ENCODE data around the gene EPB41L3.
"Not testable (repeated sequence)": the region's sequence is repeated elsewhere in the genome, so short reads cannot be mapped to it uniquely, and the experiment has no call there.

Gene EPB41L3

DNA sequence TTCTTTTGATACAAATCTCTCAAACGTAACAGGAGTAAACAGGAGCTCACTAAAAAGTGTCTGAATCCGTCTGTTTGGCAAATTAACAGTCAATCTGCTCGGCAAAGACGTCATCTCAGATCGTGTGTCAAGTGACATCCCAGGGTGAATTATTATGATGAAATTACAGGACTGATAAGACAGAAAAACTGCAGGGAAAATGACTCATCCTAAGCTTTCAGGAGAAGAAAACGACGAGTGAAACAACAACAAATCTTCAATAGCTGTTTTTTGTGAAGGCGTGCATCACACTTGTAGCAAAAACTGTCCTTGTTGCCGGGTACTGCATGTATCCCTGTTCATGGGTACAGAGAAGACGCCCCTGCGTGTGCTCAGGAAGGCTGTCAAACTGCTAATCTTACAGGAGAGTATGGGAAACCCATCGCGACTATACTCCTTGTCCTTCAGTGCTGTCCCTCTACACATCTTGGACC, 24.9 kb downstream of the EPB41L3 start:
- ATAC-seq, result no peak
- Mint-ChIP-seq H3K4me3 (no peak overlapping the region), H3K4me1 (peaks cover 2% of the 10 kb centered on the region), H3K27me3 (peaks cover 2% of the 10 kb centered on the region), H3K9me3 (no peaks in the 10 kb centered on the region), H3K27ac (no peak overlapping the region), H3K36me3 (ENCODE audit: low read depth) (no peaks in the 10 kb centered on the region)
- DNase-seq, result no peak

- DNase-seq (no peak), ATAC-seq (no peak)
- no peak overlapping the region for H3K27ac Mint-ChIP-seq
- peaks cover 2% of the 10 kb centered on the region for H3K27me3 Mint-ChIP-seq
- no peaks in the 10 kb centered on the region for H3K36me3 Mint-ChIP-seq (ENCODE audit: low read depth)
- no peak overlapping the region for H3K4me3 Mint-ChIP-seq
- no peaks in the 10 kb centered on the region for H3K9me3 Mint-ChIP-seq
- peaks cover 2% of the 10 kb centered on the region for H3K4me1 Mint-ChIP-seq
Measured at GRCh38 chr18:5518179-5518770, 25.5 kb downstream of the EPB41L3 start.

DNA sequence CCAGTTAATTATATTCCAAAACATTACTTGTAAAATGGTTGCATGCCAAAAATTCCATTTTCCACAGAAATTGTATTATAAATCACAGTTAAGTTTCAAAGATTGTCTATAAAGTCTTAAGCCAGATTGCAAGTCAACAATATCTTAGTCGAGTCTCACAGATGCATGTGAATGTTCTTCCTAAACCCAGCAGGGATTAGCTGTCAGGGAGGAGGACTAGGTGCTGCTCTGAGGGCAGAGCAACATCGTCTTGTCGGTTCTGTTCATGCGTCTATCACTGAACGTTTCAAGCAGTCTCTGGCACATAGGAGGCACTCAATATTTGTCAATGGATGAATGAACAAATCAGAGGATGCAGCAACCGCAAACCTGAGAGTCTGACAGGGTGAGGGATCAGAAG, 27.0 kb downstream of the EPB41L3 start:
- Mint-ChIP-seq H3K27ac (no peak overlapping the region), H3K4me1 (peaks cover 2% of the 10 kb centered on the region), H3K27me3 (no peaks in the 10 kb centered on the region), H3K9me3 (no peaks in the 10 kb centered on the region), H3K4me3 (no peak overlapping the region), H3K36me3 (ENCODE audit: low read depth) (no peaks in the 10 kb centered on the region)
- DNase-seq (no peak), ATAC-seq (no peak)

- DNase-seq, result no peak
- no peak for ATAC-seq
- H3K27ac Mint-ChIP-seq, result no peak overlapping the region
- no peaks in the 10 kb centered on the region for H3K36me3 Mint-ChIP-seq (ENCODE audit: low read depth)
- no peaks in the 10 kb centered on the region for H3K9me3 Mint-ChIP-seq
- H3K4me3 Mint-ChIP-seq, result no peak overlapping the region
- H3K27me3 Mint-ChIP-seq, result no peaks in the 10 kb centered on the region
- peaks cover 2% of the 10 kb centered on the region for H3K4me1 Mint-ChIP-seq
Measured at GRCh38 chr18:5515011-5515784, 28.6 kb downstream of the EPB41L3 start.

GRCh38 chr18:5513947-5514346, 29.9 kb downstream of the EPB41L3 start:
- Mint-ChIP-seq H3K4me3 (no peak overlapping the region), H3K27ac (no peak overlapping the region), H3K9me3 (no peaks in the 10 kb centered on the region), H3K36me3 (ENCODE audit: low read depth) (no peaks in the 10 kb centered on the region), H3K4me1 (peaks cover 2% of the 10 kb centered on the region), H3K27me3 (no peaks in the 10 kb centered on the region)
- ATAC-seq (no peak), DNase-seq (no peak)

DNA sequence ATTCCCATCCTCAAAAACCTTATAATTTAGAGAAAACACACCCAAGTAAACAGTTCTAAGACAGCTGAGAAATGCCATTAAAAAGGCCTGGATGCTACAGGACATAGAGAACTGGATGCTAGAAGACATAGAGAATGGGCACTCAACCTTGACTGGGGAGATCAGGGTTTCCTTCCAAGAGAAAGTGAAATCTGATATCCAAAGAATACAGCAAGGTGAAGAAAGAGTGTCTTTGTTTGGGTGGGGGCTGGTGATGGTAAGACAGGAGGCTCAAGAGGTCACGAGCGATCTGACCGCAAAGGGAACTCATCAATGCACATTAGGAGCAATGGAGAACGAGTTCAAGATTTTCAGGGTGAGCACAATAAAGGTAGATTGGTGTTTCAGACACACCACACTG, 31.6 kb downstream of the EPB41L3 start:
- DNase-seq (no peak), ATAC-seq (no peak)
- Mint-ChIP-seq H3K27ac (no peak overlapping the region), H3K36me3 (ENCODE audit: low read depth) (no peaks in the 10 kb centered on the region), H3K9me3 (no peaks in the 10 kb centered on the region), H3K4me1 (peaks cover 2% of the 10 kb centered on the region), H3K4me3 (no peak overlapping the region), H3K27me3 (peaks cover 3% of the 10 kb centered on the region)

DNA sequence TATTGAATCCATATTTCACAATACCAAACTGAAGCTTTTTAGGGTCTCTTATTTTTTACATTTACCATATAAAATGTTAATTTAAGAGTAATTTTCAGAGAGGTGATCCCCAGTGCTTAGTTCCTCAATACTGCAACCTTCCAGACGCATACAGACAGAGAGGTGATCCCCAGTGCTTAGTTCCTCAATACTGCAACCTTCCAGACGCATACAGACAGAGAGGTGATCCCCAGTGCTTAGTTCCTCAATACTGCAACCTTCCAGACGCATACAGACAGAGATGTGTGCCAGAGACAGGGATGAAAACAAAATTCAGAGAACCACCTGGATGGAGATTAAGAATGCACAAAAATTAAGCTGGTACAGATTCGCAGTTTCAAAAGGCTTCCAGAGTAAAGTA, 32.3 kb downstream of the EPB41L3 start:
- not testable (repeated sequence) for H3K4me1 Mint-ChIP-seq; H3K36me3 Mint-ChIP-seq (ENCODE audit: low read depth); ATAC-seq; H3K27me3 Mint-ChIP-seq; H3K9me3 Mint-ChIP-seq; H3K27ac Mint-ChIP-seq; H3K4me3 Mint-ChIP-seq; DNase-seq

DNA sequence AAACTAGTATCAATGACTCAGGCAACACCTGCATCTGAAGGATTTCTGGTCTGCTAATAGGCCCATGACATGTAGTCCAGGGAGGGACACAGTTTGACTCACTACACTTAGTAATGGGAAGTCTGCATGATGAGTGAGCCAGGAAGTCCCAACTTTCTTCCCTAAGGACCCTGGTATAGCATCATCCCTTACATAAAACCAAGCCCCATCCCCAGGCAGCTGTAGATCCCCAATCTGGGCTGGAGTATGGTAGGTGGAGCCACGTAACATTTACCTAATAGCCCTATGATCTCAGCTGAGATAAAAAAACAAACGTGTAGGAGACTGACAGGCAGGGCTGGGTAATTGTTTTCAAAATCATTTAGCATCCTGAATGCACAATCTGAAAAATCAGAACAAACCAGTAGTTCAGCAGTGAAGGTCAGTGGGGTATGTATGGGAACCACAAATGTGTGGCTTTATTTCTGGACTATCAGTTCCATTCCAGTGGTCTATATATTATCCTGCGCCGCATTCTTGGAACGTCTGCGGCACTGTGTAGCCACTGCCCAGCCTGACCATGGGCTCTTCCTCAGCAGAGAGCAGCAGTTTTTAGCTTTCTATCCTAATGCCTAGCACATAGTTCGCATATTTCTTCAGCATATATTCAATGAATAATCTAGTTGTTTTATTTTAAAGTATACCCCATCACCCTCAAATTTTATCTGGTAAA, 33.5 kb downstream of the EPB41L3 start:
- H3K27ac Mint-ChIP-seq, result no peak overlapping the region
- no peak overlapping the region for H3K4me3 Mint-ChIP-seq
- no peaks in the 10 kb centered on the region for H3K36me3 Mint-ChIP-seq (ENCODE audit: low read depth)
- ATAC-seq, result no peak
- H3K4me1 Mint-ChIP-seq, result no peaks in the 10 kb centered on the region
- peaks cover 9% of the 10 kb centered on the region for H3K27me3 Mint-ChIP-seq
- no peak for DNase-seq
- H3K9me3 Mint-ChIP-seq, result no peaks in the 10 kb centered on the region

DNA sequence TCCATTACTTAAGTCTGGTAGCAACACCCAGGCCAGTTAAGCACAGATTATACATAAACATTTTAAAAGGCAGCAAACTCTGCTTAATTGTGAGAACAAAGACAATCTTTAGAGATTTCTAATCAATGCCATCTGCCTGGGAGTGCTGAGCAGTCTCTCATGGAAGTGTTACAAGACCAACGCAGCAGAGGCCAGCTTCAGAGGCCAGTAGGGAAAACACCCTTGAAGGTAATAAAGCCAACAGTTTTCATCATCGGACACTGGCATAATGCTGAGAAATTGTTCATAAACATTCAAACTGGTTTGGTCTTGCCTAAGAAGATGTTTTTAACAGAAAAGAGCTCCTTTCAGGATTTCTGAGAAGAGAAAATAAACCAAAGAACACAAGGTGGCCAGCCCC, 35.0 kb downstream of the EPB41L3 start:
- Mint-ChIP-seq H3K9me3 (no peaks in the 10 kb centered on the region), H3K27ac (no peak overlapping the region)

DNA sequence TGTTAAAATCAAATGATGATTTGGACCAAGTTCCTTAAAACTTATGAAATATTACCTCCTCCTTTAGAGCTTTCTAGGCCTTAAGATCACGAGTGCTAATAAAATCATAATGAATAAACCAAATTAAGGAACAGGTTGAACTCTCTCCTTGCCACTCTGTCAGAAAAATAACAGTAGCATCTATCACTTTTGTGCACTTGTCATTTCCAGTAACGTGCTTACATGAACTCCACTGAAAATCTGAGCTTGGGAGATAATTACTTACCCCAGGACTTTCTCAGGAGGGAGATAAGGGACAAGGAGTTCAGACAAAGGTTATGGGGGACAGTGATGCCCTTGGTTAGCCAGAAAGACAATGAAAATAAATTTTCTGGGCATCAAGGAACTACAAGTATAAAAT, 36.0 kb downstream of the EPB41L3 start:
- no peak for ATAC-seq
- H3K36me3 Mint-ChIP-seq (ENCODE audit: low read depth), result no peaks in the 10 kb centered on the region
- H3K4me1 Mint-ChIP-seq, result no peaks in the 10 kb centered on the region

More for the DNA sequence above, 35.0 kb downstream of the EPB41L3 start:
- no peak overlapping the region for H3K4me3 Mint-ChIP-seq
- H3K36me3 Mint-ChIP-seq (ENCODE audit: low read depth), result no peaks in the 10 kb centered on the region
- H3K27me3 Mint-ChIP-seq, result peaks cover 14% of the 10 kb centered on the region
- DNase-seq, result no peak
- ATAC-seq, result no peak
- no peaks in the 10 kb centered on the region for H3K4me1 Mint-ChIP-seq

DNA sequence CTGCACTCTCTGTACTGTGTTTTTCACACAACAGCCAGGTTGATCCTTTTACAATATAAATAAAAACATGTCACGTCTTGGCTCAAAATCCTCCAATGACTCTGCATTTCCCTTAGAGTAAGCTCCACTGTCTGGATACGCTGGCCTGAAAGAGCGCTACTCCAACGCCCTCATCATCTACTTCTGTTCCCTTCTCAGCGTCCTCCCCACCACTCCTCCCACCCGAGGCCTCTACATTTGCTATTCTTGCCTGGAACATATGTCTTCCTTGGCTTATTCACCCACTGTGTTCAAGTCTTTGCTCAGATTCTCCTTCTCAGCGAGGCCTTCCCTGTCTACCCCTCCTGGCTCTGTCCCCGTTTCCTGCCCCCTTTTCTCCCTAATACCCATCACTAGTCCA, 37.6 kb downstream of the EPB41L3 start:
- no peak for DNase-seq
- Mint-ChIP-seq H3K27me3 (peaks cover 16% of the 10 kb centered on the region), H3K4me1 (no peaks in the 10 kb centered on the region), H3K36me3 (ENCODE audit: low read depth) (no peaks in the 10 kb centered on the region), H3K4me3 (no peak overlapping the region), H3K27ac (no peak overlapping the region), H3K9me3 (no peaks in the 10 kb centered on the region)
- no peak for ATAC-seq

More for the DNA sequence above, 36.0 kb downstream of the EPB41L3 start:
- Mint-ChIP-seq H3K4me3 (no peak overlapping the region), H3K9me3 (no peaks in the 10 kb centered on the region), H3K27me3 (peaks cover 14% of the 10 kb centered on the region), H3K27ac (no peak overlapping the region)
- no peak for DNase-seq

DNA sequence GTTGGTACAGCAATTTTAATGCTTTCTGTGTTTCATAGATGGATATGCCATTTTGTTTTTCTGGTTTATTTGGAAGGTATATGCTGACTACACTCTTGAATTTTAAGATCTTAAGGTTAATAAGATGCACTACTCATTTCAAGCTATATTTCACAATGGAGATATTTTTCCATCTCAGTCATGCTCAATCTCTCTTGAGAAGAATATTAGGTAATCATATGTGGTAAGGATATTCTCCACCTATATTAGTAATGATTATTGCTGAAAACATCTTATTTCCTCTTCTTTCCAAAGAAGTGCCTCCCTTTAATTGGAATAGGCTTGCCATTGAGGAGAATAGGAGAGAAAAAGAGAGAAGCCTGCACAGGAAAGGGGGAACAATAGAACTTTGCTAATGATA, 40.1 kb downstream of the EPB41L3 start:
- H3K36me3 Mint-ChIP-seq (ENCODE audit: low read depth), result no peaks in the 10 kb centered on the region
- H3K27me3 Mint-ChIP-seq, result peaks cover 17% of the 10 kb centered on the region

DNA sequence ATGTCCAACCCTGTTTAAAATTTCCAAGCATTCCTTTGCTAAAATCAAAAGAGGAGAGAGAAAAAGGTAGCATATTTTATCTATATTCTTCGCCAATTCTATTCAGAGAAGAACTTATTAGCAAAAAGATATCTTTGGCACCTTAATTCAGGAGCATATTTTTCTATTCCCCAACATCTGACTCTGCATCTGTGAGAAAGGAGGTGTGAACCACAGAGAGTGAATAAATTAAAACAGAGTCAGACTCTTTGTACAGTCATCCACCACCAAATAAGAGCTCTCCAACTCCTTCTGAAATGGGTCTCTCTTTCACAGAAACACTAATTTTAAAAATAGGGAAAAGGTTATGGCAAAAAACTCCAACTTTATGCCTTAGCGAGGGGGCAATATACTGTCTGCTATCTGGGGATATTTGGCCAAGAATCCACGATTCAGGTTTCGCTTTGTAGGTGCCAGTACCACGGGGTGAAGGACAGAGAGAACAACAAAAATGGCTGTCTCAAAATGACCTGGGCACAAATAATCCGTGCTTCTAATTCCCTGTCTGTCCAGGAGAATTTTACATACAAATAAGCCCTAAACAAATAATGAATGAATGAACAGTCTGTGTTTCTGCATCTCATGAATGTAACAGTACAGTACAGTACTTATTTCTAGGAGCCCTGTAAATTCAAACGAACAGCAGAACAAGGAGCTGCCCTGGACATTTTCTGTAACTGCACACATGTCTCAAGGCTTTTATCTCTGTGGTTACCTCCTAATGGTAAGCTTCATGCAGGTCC, 43.4 kb downstream of the EPB41L3 start:
- peaks cover 14% of the 10 kb centered on the region for H3K27me3 Mint-ChIP-seq
- no peak for DNase-seq
- no peaks in the 10 kb centered on the region for H3K4me1 Mint-ChIP-seq
- H3K9me3 Mint-ChIP-seq, result no peaks in the 10 kb centered on the region
- no peak overlapping the region for H3K27ac Mint-ChIP-seq
- no peaks in the 10 kb centered on the region for H3K36me3 Mint-ChIP-seq (ENCODE audit: low read depth)
- H3K4me3 Mint-ChIP-seq, result no peak overlapping the region
- ATAC-seq, result no peak

More for the DNA sequence above, 40.1 kb downstream of the EPB41L3 start:
- no peak for ATAC-seq
- no peaks in the 10 kb centered on the region for H3K9me3 Mint-ChIP-seq
- no peaks in the 10 kb centered on the region for H3K4me1 Mint-ChIP-seq
- DNase-seq, result no peak
- no peak overlapping the region for H3K4me3 Mint-ChIP-seq
- H3K27ac Mint-ChIP-seq, result no peak overlapping the region

GRCh38 chr18:5498452-5498851, 45.3 kb downstream of the EPB41L3 start:
- no peak for ATAC-seq

More at GRCh38 chr18:5498452-5498851, 45.3 kb downstream of the EPB41L3 start:
- no peaks in the 10 kb centered on the region for H3K36me3 Mint-ChIP-seq (ENCODE audit: low read depth)
- DNase-seq, result no peak
- H3K4me1 Mint-ChIP-seq, result no peaks in the 10 kb centered on the region
- H3K27ac Mint-ChIP-seq, result no peak overlapping the region
- no peak overlapping the region for H3K4me3 Mint-ChIP-seq
- H3K9me3 Mint-ChIP-seq, result no peaks in the 10 kb centered on the region
- H3K27me3 Mint-ChIP-seq, result peaks cover 10% of the 10 kb centered on the region
